HG02943 (cell line): Measurements from ENCODE around the gene SLC27A2.

Experiments used
- ATAC-seq: cut with Tn5 transposase; IDR thresholded peaks from one replicate; pipeline ENCODE4 v1.9.1; 2021; ENCODE audit warnings: mild to moderate bottlenecking, low read depth, moderate library complexity; ENCODE audit not compliant: unreplicated experiment

Gene SLC27A2

GRCh38 chr15:50233192-50233736 is 51.3 kb downstream of the SLC27A2 start:
- no peak for ATAC-seq

GRCh38 chr15:50234764-50235163 is 52.8 kb downstream of the SLC27A2 start:
- no peak for ATAC-seq

- ATAC-seq: no peak
Observed at GRCh38 chr15:50235794-50236193, 53.8 kb downstream of the SLC27A2 start.

- ATAC-seq: no peak
Observed at GRCh38 chr15:50236433-50236832, 54.4 kb downstream of the SLC27A2 start.

- no peak for ATAC-seq
Observed at GRCh38 chr15:50238255-50238654, 56.3 kb downstream of the SLC27A2 start.

- no peak for ATAC-seq
Observed at GRCh38 chr15:50241684-50242450, 59.9 kb downstream of the SLC27A2 start.

GRCh38 chr15:50244153-50244552 is 62.2 kb downstream of the SLC27A2 start:
- ATAC-seq: no peak

- no peak for ATAC-seq
Observed at GRCh38 chr15:50244959-50245624, 63.1 kb downstream of the SLC27A2 start.

- no peak for ATAC-seq
Observed at GRCh38 chr15:50246631-50247030, 64.6 kb downstream of the SLC27A2 start.

- ATAC-seq: peak; percentile 89
Observed at GRCh38 chr15:50247819-50248655, 66.0 kb downstream of the SLC27A2 start.

- no peak for ATAC-seq
Observed at GRCh38 chr15:50248994-50249582, 67.1 kb downstream of the SLC27A2 start.

GRCh38 chr15:50249704-50250103 is 67.7 kb downstream of the SLC27A2 start:
- ATAC-seq: no peak

- ATAC-seq: no peak
Observed at GRCh38 chr15:50250760-50251394, 68.9 kb downstream of the SLC27A2 start.

- no peak for ATAC-seq
Observed at GRCh38 chr15:50251638-50252182, 69.7 kb downstream of the SLC27A2 start.

- no peak for ATAC-seq
Observed at GRCh38 chr15:50252556-50252955, 70.6 kb downstream of the SLC27A2 start.

GRCh38 chr15:50256188-50257041 is 74.4 kb downstream of the SLC27A2 start:
- no peak for ATAC-seq

GRCh38 chr15:50257332-50257731 is 75.3 kb downstream of the SLC27A2 start:
- ATAC-seq: no peak

GRCh38 chr15:50257924-50258323 is 75.9 kb downstream of the SLC27A2 start:
- no peak for ATAC-seq

GRCh38 chr15:50259276-50259675 is 77.3 kb downstream of the SLC27A2 start:
- ATAC-seq: no peak
